ENCODE data around the gene GET3. TPM values are rescaled to one million over a fixed set of nuclear protein-coding genes. Genes with fewer than 3 reads are reported as not detected.
A peak's percentile ranks its signal among the peaks of the same experiment; 100 is the strongest.

GET3 gene
- total and polyA plus RNA-seq, 2 of the 13 experiments (the other 11 are each of a cell fraction or from before 2014, with no cell fraction given), result 57.7 to 59.4 TPM

GRCh38 chr19:12789904-12790619, 52.8 kb downstream of the GET3 start:
- Histone ChIP-seq H3K4me2 (ENCODE audit: low read depth, low read length) (peak overlapping the region; percentile 99), H3K9ac (ENCODE audit: insufficient read depth, low read depth, low read length) (peak overlapping the region; percentile 89), H3K4me1 (ENCODE audit: insufficient read depth, low read length) (peaks cover 65% of the 10 kb centered on the region), H3K9me3 (ENCODE audit: low read length) (no peaks in the 10 kb centered on the region), H3K36me3 (replicated peaks in 1 of 2; ENCODE audit: control insufficient read depth in 1 of 2, insufficient read depth in 2 of 2, low read length in 2 of 2) (no peaks in the 10 kb centered on the region), H3K79me2 (ENCODE audit: insufficient read depth, low read length) (peaks cover 8% of the 10 kb centered on the region), H4K20me1 (ENCODE audit: insufficient read depth, low read length) (no peaks in the 10 kb centered on the region), H3K27me3 (ENCODE audit: control insufficient read depth in 1 of 2, insufficient read depth in 2 of 2, low read length in 2 of 2) (no peaks in the 10 kb centered on the region; a peak in 1 of 5 replicates), H3K27ac (ENCODE audit: extremely low read length, insufficient read depth, low read length) (peak overlapping the region; percentile 31), H2AFZ (ENCODE audit: low read length) (no peak overlapping the region), H3K4me3 (replicated peaks in 1 of 3; ENCODE audit: insufficient read depth in 1 of 3, low read depth in 2 of 3, low read length in 3 of 3) (peak overlapping the region; percentile 47 to 87 (median 60))
- no TSS peak for BruUV-seq (replicated peaks)
- peak; percentile 38 for ATAC-seq
- POLR2A ChIA-PET, result interaction anchor here (0.7 to 3.9 kb wide), 5 partner anchors 12 to 53 kb away, joined by 3 to 124 read pairs (median 10); partner anchors contain the start of genes GET3 and HOOK2
- CTCF ChIA-PET (ENCODE audit: low intra/inter-chr PET ratio, low total read pairs), result interaction anchor here (1.4 kb wide), 1 partner anchor 12 kb away, joined by 4 read pairs; no protein-coding TSS in a partner anchor
- intact Hi-C loops (cut with micrococcal nuclease; ENCODE audit: unreplicated experiment), result no loop called here
- peak; percentile 87 for DNase-seq (ENCODE audit: low spot score)
- WGBS (ENCODE audit: low lambda C conversion rate), result 0% methylated on average over 8 of the region's 56 CpGs
- in situ Hi-C loops (cut with HindIII; ENCODE audit: extremely low pct_ligation_motif_present, low pct_unique_long_range_greater_than_20kb), result no loop called here
- no peak for FAIRE-seq
- TF ChIP-seq HOXA9 (CRISPR knock-in tag; IDR thresholded peaks at IDR 0.05; ENCODE audit: borderline replicate concordance) (no peak), DR1 (CRISPR knock-in tag; IDR thresholded peaks at IDR 0.05) (no peak), HIVEP1 (CRISPR knock-in tag; IDR thresholded peaks at IDR 0.05) (peak; percentile 45; the same call in 1 of the 2 replicates), ZNF317 (CRISPR knock-in tag; IDR thresholded peaks at IDR 0.05) (no peak), PPARG (CRISPR knock-in tag; conservative IDR thresholded peaks at IDR 0.05) (no peak), ZNF224 (CRISPR knock-in tag; IDR thresholded peaks at IDR 0.05) (no peak), KLF12 (CRISPR knock-in tag; IDR thresholded peaks at IDR 0.05; ENCODE audit: borderline replicate concordance) (no peak), NPAS2 (CRISPR knock-in tag; IDR thresholded peaks at IDR 0.05; ENCODE audit: borderline replicate concordance) (no peak), HNRNPK (IDR thresholded peaks at IDR 0.05; ENCODE audit: low read depth, low read length, poor library complexity, severe bottlenecking) (peak; percentile 31), ZHX1 (CRISPR knock-in tag; IDR thresholded peaks at IDR 0.05; ENCODE audit: low read depth) (no peak), ZNF138 (CRISPR knock-in tag; IDR thresholded peaks at IDR 0.05; ENCODE audit: low read depth) (no peak), ZNF549 (CRISPR knock-in tag; IDR thresholded peaks at IDR 0.05) (no peak), ZKSCAN5 (CRISPR knock-in tag; IDR thresholded peaks at IDR 0.05) (no peak), MXI1 (IDR thresholded peaks at IDR 0.05; ENCODE audit: borderline replicate concordance, low read depth, low read length) (peak; percentile 81; the same call in 2 of the 3 replicates), HMGA1 (CRISPR knock-in tag; conservative IDR thresholded peaks at IDR 0.05) (no peak), JARID2 (CRISPR knock-in tag; IDR thresholded peaks at IDR 0.05; ENCODE audit: insufficient replicate concordance) (no peak)
- TF ChIP-seq, protein P1, sequence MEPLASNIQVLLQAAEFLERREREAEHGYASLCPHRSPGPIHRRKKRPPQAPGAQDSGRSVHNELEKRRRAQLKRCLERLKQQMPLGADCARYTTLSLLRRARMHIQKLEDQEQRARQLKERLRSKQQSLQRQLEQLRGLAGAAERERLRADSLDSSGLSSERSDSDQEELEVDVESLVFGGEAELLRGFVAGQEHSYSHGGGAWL (CRISPR knock-in tag; IDR thresholded peaks at IDR 0.05), result peak; percentile 57; the same call in 1 of the 2 replicates
- TF ChIP-seq, protein P2, sequence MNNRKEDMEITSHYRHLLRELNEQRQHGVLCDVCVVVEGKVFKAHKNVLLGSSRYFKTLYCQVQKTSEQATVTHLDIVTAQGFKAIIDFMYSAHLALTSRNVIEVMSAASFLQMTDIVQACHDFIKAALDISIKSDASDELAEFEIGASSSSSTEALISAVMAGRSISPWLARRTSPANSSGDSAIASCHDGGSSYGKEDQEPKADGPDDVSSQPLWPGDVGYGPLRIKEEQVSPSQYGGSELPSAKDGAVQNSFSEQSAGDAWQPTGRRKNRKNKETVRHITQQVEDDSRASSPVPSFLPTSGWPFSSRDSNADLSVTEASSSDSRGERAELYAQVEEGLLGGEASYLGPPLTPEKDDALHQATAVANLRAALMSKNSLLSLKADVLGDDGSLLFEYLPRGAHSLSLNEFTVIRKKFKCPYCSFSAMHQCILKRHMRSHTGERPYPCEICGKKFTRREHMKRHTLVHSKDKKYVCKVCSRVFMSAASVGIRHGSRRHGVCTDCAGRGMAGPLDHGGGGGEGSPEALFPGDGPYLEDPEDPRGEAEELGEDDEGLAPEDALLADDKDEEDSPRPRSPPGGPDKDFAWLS (CRISPR knock-in tag; IDR thresholded peaks at IDR 0.05; ENCODE audit: borderline replicate concordance), result no peak

Data from HepG2 (cell line).